Activated naive CD4-positive, alpha-beta T cell treated with anti-CD3 and anti-CD28 coated beads, Interleukin-2, amount 10 ng/mL, durations not matched to agents 5 hours and 36 hours (primary cell): ENCODE data around the gene ATF7. TPM values are rescaled to one million over a fixed set of nuclear protein-coding genes. Genes with fewer than 3 reads are reported as not detected.

Experiments
- total RNA-seq, 2 experiments: library from RNA; stranded (reverse); gene quantifications; one replicate each; pipeline ENCODE4 v1.2.3, GENCODE V29; 2021

ATF7 gene
- total RNA-seq: 10 to 100 TPM; 27.9 to 29.8 TPM

DNA sequence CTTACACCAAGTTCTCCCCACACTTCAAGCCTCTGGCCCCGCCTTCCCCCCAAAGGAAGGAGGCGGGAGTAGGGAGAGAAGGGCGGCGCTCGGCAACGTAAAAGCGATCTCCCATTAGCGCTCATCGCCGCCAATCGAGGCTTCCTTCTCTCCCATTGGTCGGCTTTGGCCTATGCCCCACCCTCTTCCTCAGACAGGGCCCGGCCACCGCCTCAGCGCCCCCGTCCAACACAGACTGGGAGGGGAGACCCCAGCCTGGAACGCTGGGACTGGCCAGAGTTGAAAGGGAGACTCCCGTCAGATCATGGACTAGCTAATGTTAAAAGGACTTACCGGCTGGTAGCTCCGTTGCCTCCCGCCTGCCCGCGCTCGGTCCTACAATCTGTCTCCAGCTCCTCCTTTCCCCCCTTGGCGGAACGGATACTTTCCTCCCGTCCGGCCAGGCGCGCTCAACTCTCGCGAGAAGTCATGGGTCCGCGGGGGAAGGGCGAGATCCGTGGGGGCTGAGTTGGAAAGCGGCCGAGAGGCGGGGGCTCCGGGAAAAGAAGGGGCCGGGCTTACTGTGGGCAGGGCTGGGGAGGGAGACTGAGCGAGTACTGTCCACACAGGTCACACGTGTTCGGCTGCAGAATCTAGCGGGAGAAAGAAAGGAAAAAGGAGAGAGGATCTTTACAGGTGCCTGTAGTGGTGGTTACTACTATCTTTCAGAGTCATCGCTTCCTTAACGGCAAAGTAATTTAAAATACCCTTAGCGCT is at the start of gene ATF7:
Gene ATF7 (minus strand): TSS at position 437 of the 756 bp plus-strand sequence. CDS start 25,382 bp downstream, outside the sequence.

DNA sequence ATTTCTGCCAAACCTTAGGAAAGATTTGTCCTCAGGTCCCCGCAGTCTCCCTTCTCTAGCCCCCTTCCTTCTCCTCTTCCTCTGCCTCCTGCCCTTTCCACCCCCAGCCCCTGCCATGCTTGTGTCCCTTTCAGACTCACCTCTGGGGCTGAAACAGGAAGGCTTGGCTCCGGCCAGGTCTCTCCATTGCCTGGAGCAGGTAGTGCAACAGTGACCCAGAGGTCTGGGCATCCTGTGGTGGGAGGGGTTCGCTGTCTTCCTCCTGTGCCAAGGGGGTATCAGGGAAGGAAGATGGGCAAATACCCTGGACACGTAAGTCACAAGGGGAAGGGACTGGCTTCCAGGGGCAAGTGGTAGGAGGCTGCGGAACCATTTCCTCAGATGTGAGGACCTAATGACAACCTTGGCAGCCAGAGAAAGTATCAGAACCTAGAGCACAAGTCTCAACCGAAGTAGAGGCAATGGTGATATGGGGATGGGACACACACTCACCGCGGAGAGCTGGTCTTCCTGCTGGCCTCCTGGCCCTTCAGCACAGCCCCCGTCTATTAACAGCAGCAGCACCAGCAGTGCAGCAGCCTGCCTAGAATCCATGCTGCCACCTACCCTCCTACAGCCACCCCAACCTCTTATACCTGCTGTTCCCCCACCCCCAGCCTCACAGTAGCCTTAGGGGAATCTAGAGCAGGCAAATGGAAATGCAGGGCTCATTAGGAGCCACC is 119.1 kb downstream of the ATF7 start, which contains the start of gene NPFF:
Gene NPFF (minus strand): TSS at position 604 of the 722 bp plus-strand sequence. CDS start 10 bp downstream, at position 594.

DNA sequence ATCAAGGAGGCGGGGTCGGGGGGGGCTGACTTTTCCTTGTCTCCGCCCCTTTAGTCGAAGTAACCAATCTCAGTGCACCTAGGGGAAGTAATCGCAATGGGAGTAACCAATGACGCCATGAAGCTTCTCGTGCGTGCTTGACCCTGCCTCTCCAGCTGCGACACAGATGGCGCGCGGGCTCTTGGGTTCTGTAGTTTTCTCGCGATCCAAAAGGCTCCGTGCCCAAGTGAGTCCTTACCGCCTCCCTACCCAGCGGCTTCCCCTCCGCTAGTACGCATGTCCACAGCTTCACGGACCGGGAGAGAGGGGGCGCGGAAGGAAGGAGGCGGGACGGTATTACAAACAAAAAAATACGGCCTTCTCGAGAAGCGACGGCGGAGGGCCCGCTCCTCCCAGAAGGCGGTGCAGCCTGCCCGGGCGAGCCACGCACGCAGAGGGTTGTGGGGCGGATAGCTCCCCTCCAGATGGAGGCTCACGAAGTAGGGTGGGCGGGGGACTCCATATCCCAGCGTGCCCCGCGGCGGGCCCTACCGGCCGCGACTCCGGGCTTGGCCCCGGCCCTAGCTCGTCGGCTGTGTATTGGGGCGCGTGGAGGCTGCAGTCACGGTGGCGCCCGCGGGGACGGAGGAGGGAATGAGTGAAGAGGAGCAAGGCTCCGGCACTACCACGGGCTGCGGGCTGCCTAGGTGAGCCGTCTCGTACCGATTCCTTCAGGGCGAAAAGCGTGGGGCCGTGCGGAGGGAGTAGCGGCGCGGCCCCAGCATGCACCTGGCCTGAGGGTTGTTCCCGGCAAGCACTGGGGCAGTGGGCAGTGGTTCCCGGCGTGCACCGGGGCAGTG is 125.2 kb downstream of the ATF7 start, which contains the start of gene TARBP2:
Gene TARBP2 (plus strand): TSS at position 508 of the 839 bp plus-strand sequence. CDS start 126 bp downstream, at position 634.

DNA sequence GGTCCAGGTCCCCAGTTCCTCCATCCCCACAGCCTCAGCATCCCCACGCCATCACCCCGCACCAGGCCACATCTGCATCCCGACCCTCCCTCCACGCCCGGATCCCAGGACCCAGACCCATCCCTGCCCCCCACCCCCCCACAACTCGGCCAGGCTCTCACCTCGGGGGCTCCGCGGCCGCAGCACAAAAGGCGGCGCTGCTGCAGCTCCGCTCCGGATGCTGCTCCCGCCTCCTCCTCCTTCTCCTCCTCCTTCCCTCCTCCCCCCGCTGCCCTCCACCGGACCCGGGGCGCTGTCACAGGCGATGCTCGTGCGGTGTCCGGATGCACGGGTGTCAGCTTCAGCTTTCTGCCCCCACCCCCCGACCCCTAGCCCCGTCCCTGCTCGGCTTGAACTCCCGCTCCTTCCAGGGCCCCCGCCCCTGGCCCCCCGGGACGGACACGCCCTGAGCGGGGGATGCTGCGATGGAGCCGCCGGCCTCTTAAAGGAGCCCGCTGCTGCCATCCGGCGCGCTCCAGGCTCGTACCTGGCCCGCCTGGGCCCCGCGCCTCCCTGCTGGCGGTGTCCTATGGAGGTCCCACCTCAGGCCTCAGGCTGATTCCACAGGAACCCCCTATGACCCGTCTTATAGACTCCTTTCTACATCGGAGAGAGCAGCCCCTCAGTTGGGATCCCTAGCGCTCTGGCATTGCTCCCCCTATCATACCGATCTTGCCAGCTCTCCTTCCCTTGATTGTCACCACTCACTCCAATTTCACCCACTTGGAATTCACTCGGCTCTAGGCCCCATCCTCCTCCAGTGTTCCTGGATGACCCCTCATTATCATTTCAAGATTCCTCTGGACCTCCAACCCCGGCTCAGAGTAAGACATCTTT is 126.7 kb downstream of the ATF7 start, which contains the start of gene MAP3K12:
Gene MAP3K12 (minus strand): TSS at position 193 of the 876 bp plus-strand sequence. CDS start 12,067 bp downstream, outside the sequence.

Other genes starting within 250 kb of the ATF7 start
- 10 to 100 TPM; 78.4 to 84.7 TPM for gene SP1, start 246.2 kb downstream of the ATF7 start, total RNA-seq
- gene AMHR2, start 202.5 kb downstream of the ATF7 start, total RNA-seq: not detected
- gene PRR13, start 184.6 kb downstream of the ATF7 start, total RNA-seq: 100 to 1,000 TPM; 188 to 202 TPM
- 100 to 1,000 TPM; 919 to 946 TPM for gene PCBP2, start 174.3 kb downstream of the ATF7 start, total RNA-seq
- 10 to 100 TPM; 25.6 to 27.2 TPM for gene MAP3K12, start 126.9 kb downstream of the ATF7 start, total RNA-seq
- 10 to 100 TPM; 32.7 to 35.0 TPM for gene TARBP2, start 125.1 kb downstream of the ATF7 start, total RNA-seq
- gene NPFF, start 118.9 kb downstream of the ATF7 start, total RNA-seq: not detected
- 100 to 1,000 TPM; 328 to 357 TPM for gene ATP5MC2, start 49.7 kb upstream of the ATF7 start, total RNA-seq
- 10 to 100 TPM; 71.7 to 80.0 TPM for gene CALCOCO1, start 101.1 kb upstream of the ATF7 start, total RNA-seq
- gene CISTR, start 125.6 kb upstream of the ATF7 start, total RNA-seq: not detected